HEK293 (cell line): ENCODE data around the gene SNN.

ENCODE experiments used
- CTCF ChIA-PET: fragments of 350-600 bp; formaldehyde crosslinking; extraction: SDS; loops from one replicate; lab custom pipeline; 2021; ENCODE audit warnings: antibody characterized with exemption; lab: Yijun Ruan, JAX
- POLR2A ChIA-PET: fragments of 300-600 bp; formaldehyde crosslinking; extraction: SDS; loops from one replicate; lab custom pipeline; 2020; ENCODE audit warnings: antibody characterized with exemption, inconsistent platforms; lab: Yijun Ruan, JAX
- H3K27ac ChIP-seq: fragments of 200-500 bp; sonication (Bioruptor generic); 2 replicates; pipeline ENCODE4 v1.5.1; 2014; ENCODE audit warnings: low read depth, low read length, control low read depth, inconsistent platforms; ENCODE audit errors: extremely low read depth
- H3K36me3 ChIP-seq, 2 experiments: fragments of 200-500 bp in 1 of 2; sonication (Bioruptor generic) in 1 of 2; 1 replicate in 1 of 2; 2 replicates in 1 of 2; pipeline ENCODE4 v1.5.1; 2014 to 2017; ENCODE audit warnings: inconsistent platforms in 2 of 2, low read length in 2 of 2; ENCODE audit not compliant: control insufficient read depth in 2 of 2, insufficient read depth in 1 of 2
- H3K4me1 ChIP-seq: fragments of 200-500 bp; sonication (Bioruptor generic); 2 replicates; pipeline ENCODE4 v1.5.1; 2014; ENCODE audit warnings: mild to moderate bottlenecking, low read length, inconsistent platforms; ENCODE audit not compliant: control insufficient read depth, insufficient read depth
- H3K4me3 ChIP-seq: 2 replicates; pipeline ENCODE4 v1.5.1; 2011; ENCODE audit warnings: low read depth, mild to moderate bottlenecking, control low read depth, low read length, moderate library complexity
- H3K9me3 ChIP-seq: fragments of 200-500 bp; sonication (Bioruptor generic); 2 replicates; pipeline ENCODE4 v1.5.1; 2014; ENCODE audit warnings: low read depth, low read length, inconsistent platforms; ENCODE audit not compliant: control insufficient read depth, insufficient read depth
- BCL11A ChIP-seq: fragments of 450-650 bp; formaldehyde crosslinking; IDR thresholded peaks from 2 replicates; pipeline ENCODE4 v1.5.1; 2016; ENCODE audit warnings: low read depth, missing biosample characterization, missing genetic modification characterization
- EGR2 ChIP-seq: fragments of 450-650 bp; formaldehyde crosslinking; IDR thresholded peaks from 2 replicates; pipeline ENCODE4 v1.5.1; 2016; ENCODE audit warnings: low read depth, missing biosample characterization, missing genetic modification characterization
- GLIS1 ChIP-seq: fragments of 450-650 bp; formaldehyde crosslinking; IDR thresholded peaks from 2 replicates; pipeline ENCODE4 v1.5.1; 2016; ENCODE audit warnings: missing biosample characterization, missing genetic modification characterization
- KLF16 ChIP-seq: fragments of 450-650 bp; formaldehyde crosslinking; IDR thresholded peaks from 2 replicates; pipeline ENCODE4 v1.5.1; 2017; ENCODE audit warnings: missing biosample characterization, missing genetic modification characterization
- SALL2 ChIP-seq: fragments of 450-650 bp; formaldehyde crosslinking; IDR thresholded peaks from 2 replicates; pipeline ENCODE4 v1.5.0; 2017; ENCODE audit warnings: missing biosample characterization, mild to moderate bottlenecking, missing genetic modification characterization, borderline replicate concordance
- SP3 ChIP-seq: fragments of 450-650 bp; formaldehyde crosslinking; IDR thresholded peaks from 2 replicates; pipeline ENCODE4 v1.5.1; 2016; ENCODE audit warnings: missing biosample characterization, missing genetic modification characterization
- WT1 ChIP-seq: fragments of 450-650 bp; formaldehyde crosslinking; IDR thresholded peaks from 2 replicates; pipeline ENCODE4 v1.5.1; 2016; ENCODE audit warnings: missing biosample characterization, missing genetic modification characterization
- ZBTB17 ChIP-seq: fragments of 450-650 bp; formaldehyde crosslinking; IDR thresholded peaks from 2 replicates; pipeline ENCODE4 v1.5.1; 2016; ENCODE audit warnings: missing biosample characterization, missing genetic modification characterization
- ZBTB21 ChIP-seq: fragments of 450-650 bp; formaldehyde crosslinking; IDR thresholded peaks from 2 replicates; pipeline ENCODE4 v1.5.1; 2017; ENCODE audit warnings: missing biosample characterization, missing genetic modification characterization
- ZEB2 ChIP-seq: fragments of 450-650 bp; formaldehyde crosslinking; IDR thresholded peaks from 2 replicates; pipeline ENCODE4 v1.5.1; 2016; ENCODE audit warnings: missing biosample characterization, missing genetic modification characterization
- ZFP3 ChIP-seq: fragments of 450-650 bp; formaldehyde crosslinking; IDR thresholded peaks from 2 replicates; pipeline ENCODE4 v1.5.1; 2016; ENCODE audit warnings: low read depth, missing biosample characterization, missing genetic modification characterization
- ZFP41 ChIP-seq: fragments of 450-650 bp; formaldehyde crosslinking; IDR thresholded peaks from 2 replicates; pipeline ENCODE4 v1.5.1; 2016; ENCODE audit warnings: missing biosample characterization, missing genetic modification characterization, borderline replicate concordance
- ZFP69B ChIP-seq: fragments of 450-650 bp; formaldehyde crosslinking; IDR thresholded peaks from 2 replicates; pipeline ENCODE4 v1.5.1; 2016; ENCODE audit warnings: missing biosample characterization, missing genetic modification characterization
- ZIC2 ChIP-seq: fragments of 450-650 bp; formaldehyde crosslinking; IDR thresholded peaks from 2 replicates; pipeline ENCODE4 v1.5.1; 2016; ENCODE audit warnings: missing biosample characterization, missing genetic modification characterization
- ZNF10 ChIP-seq: fragments of 450-650 bp; formaldehyde crosslinking; IDR thresholded peaks from 2 replicates; pipeline ENCODE4 v1.5.1; 2017; ENCODE audit warnings: missing biosample characterization, missing genetic modification characterization
- ZNF169 ChIP-seq: fragments of 450-650 bp; formaldehyde crosslinking; IDR thresholded peaks from 2 replicates; pipeline ENCODE4 v1.5.1; 2016; ENCODE audit warnings: missing biosample characterization, missing genetic modification characterization
- ZNF266 ChIP-seq: fragments of 450-650 bp; formaldehyde crosslinking; IDR thresholded peaks from 2 replicates; pipeline ENCODE4 v1.5.1; 2016; ENCODE audit warnings: missing biosample characterization, missing genetic modification characterization, low read depth
- ZNF341 ChIP-seq: fragments of 450-650 bp; formaldehyde crosslinking; IDR thresholded peaks from 2 replicates; pipeline ENCODE4; 2016; ENCODE audit warnings: low read depth, missing biosample characterization, missing genetic modification characterization
- ZNF366 ChIP-seq: fragments of 450-650 bp; formaldehyde crosslinking; conservative IDR thresholded peaks from 2 replicates; pipeline ENCODE4 v1.5.1; 2016; ENCODE audit warnings: missing biosample characterization, missing genetic modification characterization
- ZNF600 ChIP-seq: fragments of 450-650 bp; formaldehyde crosslinking; IDR thresholded peaks from 2 replicates; pipeline ENCODE4 v1.5.1; 2016; ENCODE audit warnings: missing biosample characterization, missing genetic modification characterization
- ZNF654 ChIP-seq: fragments of 450-650 bp; formaldehyde crosslinking; IDR thresholded peaks from 2 replicates; pipeline ENCODE4 v1.5.1; 2016; ENCODE audit warnings: low read depth, missing biosample characterization, missing genetic modification characterization
- ZNF792 ChIP-seq: fragments of 450-650 bp; formaldehyde crosslinking; IDR thresholded peaks from 2 replicates; pipeline ENCODE4 v1.5.1; 2016; ENCODE audit warnings: missing biosample characterization, missing genetic modification characterization
- ZSCAN16 ChIP-seq: fragments of 450-650 bp; formaldehyde crosslinking; IDR thresholded peaks from 2 replicates; pipeline ENCODE4 v1.5.1; 2016; ENCODE audit warnings: missing biosample characterization, missing genetic modification characterization
- TF ChIP-seq, protein P1 (sequence below): fragments of 450-650 bp; formaldehyde crosslinking; IDR thresholded peaks from 2 replicates; pipeline ENCODE4 v1.5.1; 2016; ENCODE audit warnings: missing biosample characterization, missing genetic modification characterization
- TF ChIP-seq, protein P2 (sequence below): fragments of 450-650 bp; formaldehyde crosslinking; IDR thresholded peaks from 2 replicates; pipeline ENCODE4 v1.5.1; 2016; ENCODE audit warnings: missing biosample characterization, missing genetic modification characterization
- TF ChIP-seq, protein P3 (sequence below): fragments of 450-650 bp; formaldehyde crosslinking; IDR thresholded peaks from 2 replicates; pipeline ENCODE4 v1.5.1; 2016; ENCODE audit warnings: missing biosample characterization, missing genetic modification characterization, borderline replicate concordance

Gene SNN

DNA sequence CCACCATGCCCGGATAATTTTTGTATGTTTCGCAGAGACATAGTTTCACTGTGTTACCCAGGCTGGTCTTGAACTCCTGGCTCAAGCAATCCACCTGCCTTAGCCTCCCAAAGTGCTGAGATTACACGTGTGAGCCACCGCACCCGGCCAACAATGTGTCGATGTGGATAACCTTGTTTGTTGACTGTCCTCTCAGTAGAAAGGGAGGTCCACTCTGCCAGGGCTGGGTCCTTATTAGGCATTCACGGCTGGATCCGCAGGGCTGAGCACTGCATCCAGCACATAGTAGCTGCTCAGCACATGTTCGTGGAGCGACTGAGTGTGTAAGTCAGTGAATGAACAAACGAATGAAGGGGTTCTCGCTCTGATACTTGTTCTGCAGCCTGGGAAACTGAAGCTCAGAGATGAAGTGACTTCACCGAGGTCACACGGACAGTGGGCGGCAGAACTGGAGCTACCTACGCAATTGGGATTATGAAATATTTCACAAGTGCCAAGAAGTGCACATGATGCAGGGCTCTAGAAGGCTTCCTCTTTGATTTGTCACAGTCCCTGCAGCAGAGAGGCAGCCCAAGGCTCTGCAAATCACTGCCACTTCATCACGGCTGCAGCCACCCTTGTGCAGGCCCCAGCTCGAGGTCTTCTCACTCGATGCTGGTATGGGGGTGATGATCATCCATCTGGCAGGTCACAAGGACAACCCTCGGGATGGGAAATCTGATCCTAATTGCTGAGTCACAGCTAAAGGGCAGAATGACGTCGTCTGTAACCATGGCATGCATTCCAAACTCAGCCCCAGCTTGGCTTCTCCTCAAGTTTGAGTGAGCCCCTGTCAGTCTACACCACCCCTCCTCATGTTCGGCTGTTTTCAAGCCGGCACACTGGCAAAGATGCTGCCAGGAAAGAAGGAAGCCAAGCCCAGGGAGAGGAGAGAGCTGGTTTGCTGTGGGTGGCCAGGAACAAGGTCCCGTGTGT lies 28.0 kb upstream of the SNN start (continued):
- TF ChIP-seq EGR2 (tag by site-specific recombination) (peak; percentile 86), ZFP3 (tag by site-specific recombination) (no peak), ZNF266 (tag by site-specific recombination) (no peak)

DNA sequence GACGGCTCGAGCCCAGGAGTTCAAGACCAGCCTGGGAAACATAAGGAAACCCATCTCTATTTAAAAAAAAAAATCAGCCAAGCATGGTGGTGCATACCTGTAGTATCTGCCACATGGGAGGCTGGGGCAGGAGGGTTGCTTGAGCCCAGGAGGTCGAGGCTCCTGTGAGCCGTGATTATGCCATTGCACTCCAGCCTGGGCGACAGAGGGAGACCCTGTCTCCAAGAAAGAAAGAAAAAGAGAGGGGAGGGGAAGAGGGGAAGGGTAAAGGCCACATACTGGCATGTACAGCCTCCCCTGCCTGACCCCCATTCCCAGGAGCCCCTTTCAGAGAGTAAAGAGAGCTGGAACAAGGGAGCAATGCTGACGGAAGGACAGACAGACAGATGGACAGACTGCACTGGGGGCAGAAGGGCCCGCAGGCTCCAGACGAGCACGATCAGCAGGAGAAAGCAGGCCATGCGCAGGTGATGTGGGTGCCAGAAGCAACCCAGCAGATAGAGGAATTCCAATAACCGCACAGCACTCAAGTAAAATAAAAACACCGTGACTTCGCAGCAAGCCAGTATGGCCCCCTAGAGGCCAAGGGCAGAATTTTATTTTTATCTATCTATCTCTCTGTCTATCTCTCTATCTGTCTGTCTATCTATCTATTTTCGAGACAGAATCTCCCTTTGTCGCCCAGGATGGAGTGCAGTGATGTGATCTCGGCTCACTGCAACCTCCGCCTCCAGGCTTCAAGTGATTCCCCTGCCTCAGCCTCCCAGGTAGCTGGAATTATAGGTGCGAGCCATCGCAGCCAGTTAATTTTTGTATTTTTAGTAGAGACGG lies 27.1 kb upstream of the SNN start:
- H3K4me3 ChIP-seq = no peak overlapping the region
- H3K36me3 ChIP-seq = no peaks in the 10 kb centered on the region
- H3K9me3 ChIP-seq = no peaks in the 10 kb centered on the region
- H3K27ac ChIP-seq = no peak overlapping the region
- CTCF ChIA-PET = interaction anchor here (0.6 to 3.6 kb wide), 15 partner anchors 8 to 677 kb away, joined by 3 to 25 read pairs (median 4); no protein-coding TSS in a partner anchor
- H3K4me1 ChIP-seq = 0 out of 2 replicates have a peak, but pooled peaks cover 2% of the 10 kb centered on the region
- POLR2A ChIA-PET = no interaction called here
- TF ChIP-seq, protein P1, sequence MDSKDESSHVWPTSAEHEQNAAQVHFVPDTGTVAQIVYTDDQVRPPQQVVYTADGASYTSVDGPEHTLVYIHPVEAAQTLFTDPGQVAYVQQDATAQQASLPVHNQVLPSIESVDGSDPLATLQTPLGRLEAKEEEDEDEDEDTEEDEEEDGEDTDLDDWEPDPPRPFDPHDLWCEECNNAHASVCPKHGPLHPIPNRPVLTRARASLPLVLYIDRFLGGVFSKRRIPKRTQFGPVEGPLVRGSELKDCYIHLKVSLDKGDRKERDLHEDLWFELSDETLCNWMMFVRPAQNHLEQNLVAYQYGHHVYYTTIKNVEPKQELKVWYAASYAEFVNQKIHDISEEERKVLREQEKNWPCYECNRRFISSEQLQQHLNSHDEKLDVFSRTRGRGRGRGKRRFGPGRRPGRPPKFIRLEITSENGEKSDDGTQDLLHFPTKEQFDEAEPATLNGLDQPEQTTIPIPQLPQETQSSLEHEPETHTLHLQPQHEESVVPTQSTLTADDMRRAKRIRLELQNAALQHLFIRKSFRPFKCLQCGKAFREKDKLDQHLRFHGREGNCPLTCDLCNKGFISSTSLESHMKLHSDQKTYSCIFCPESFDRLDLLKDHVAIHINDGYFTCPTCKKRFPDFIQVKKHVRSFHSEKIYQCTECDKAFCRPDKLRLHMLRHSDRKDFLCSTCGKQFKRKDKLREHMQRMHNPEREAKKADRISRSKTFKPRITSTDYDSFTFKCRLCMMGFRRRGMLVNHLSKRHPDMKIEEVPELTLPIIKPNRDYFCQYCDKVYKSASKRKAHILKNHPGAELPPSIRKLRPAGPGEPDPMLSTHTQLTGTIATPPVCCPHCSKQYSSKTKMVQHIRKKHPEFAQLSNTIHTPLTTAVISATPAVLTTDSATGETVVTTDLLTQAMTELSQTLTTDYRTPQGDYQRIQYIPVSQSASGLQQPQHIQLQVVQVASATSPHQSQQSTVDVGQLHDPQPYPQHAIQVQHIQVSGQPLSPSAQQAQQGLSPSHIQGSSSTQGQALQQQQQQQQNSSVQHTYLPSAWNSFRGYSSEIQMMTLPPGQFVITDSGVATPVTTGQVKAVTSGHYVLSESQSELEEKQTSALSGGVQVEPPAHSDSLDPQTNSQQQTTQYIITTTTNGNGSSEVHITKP (tag by site-specific recombination) = no peak
- TF ChIP-seq, protein P2, sequence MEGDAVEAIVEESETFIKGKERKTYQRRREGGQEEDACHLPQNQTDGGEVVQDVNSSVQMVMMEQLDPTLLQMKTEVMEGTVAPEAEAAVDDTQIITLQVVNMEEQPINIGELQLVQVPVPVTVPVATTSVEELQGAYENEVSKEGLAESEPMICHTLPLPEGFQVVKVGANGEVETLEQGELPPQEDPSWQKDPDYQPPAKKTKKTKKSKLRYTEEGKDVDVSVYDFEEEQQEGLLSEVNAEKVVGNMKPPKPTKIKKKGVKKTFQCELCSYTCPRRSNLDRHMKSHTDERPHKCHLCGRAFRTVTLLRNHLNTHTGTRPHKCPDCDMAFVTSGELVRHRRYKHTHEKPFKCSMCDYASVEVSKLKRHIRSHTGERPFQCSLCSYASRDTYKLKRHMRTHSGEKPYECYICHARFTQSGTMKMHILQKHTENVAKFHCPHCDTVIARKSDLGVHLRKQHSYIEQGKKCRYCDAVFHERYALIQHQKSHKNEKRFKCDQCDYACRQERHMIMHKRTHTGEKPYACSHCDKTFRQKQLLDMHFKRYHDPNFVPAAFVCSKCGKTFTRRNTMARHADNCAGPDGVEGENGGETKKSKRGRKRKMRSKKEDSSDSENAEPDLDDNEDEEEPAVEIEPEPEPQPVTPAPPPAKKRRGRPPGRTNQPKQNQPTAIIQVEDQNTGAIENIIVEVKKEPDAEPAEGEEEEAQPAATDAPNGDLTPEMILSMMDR (tag by site-specific recombination) = peak; percentile 58
- no peak for TF ChIP-seq ZNF600 (tag by site-specific recombination)
- TF ChIP-seq ZNF792 (tag by site-specific recombination) = no peak
- TF ChIP-seq ZSCAN16 (tag by site-specific recombination) = no peak
- TF ChIP-seq ZIC2 (tag by site-specific recombination) = no peak
- no peak for TF ChIP-seq GLIS1 (tag by site-specific recombination)
- TF ChIP-seq ZNF169 (tag by site-specific recombination) = no peak
- no peak for TF ChIP-seq ZNF341 (tag by site-specific recombination)
- TF ChIP-seq BCL11A (tag by site-specific recombination) = no peak
- TF ChIP-seq EGR2 (tag by site-specific recombination) = no peak
- no peak for TF ChIP-seq ZBTB21 (tag by site-specific recombination)
- peak; percentile 34 for TF ChIP-seq ZNF654 (tag by site-specific recombination)
- TF ChIP-seq ZNF10 = 0 out of 2 replicates have a peak, but pooled peaks have one; percentile 16
- peak; percentile 90 for TF ChIP-seq ZNF366 (tag by site-specific recombination)
- no peak for TF ChIP-seq SP3 (tag by site-specific recombination)
- TF ChIP-seq ZFP41 = no peak
- no peak for TF ChIP-seq ZFP69B (tag by site-specific recombination)
- 0 out of 2 replicates have a peak, but pooled peaks have one; percentile 9 for TF ChIP-seq ZEB2 (tag by site-specific recombination)
- TF ChIP-seq, protein P3, sequence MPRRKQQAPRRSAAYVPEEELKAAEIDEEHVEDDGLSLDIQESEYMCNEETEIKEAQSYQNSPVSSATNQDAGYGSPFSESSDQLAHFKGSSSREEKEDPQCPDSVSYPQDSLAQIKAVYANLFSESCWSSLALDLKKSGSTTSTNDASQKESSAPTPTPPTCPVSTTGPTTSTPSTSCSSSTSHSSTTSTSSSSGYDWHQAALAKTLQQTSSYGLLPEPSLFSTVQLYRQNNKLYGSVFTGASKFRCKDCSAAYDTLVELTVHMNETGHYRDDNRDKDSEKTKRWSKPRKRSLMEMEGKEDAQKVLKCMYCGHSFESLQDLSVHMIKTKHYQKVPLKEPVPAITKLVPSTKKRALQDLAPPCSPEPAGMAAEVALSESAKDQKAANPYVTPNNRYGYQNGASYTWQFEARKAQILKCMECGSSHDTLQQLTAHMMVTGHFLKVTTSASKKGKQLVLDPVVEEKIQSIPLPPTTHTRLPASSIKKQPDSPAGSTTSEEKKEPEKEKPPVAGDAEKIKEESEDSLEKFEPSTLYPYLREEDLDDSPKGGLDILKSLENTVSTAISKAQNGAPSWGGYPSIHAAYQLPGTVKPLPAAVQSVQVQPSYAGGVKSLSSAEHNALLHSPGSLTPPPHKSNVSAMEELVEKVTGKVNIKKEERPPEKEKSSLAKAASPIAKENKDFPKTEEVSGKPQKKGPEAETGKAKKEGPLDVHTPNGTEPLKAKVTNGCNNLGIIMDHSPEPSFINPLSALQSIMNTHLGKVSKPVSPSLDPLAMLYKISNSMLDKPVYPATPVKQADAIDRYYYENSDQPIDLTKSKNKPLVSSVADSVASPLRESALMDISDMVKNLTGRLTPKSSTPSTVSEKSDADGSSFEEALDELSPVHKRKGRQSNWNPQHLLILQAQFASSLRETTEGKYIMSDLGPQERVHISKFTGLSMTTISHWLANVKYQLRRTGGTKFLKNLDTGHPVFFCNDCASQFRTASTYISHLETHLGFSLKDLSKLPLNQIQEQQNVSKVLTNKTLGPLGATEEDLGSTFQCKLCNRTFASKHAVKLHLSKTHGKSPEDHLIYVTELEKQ (tag by site-specific recombination) = no peak
- no peak for TF ChIP-seq SALL2
- no peak for TF ChIP-seq KLF16
- peak; percentile 50 for TF ChIP-seq ZBTB17 (tag by site-specific recombination)
- TF ChIP-seq WT1 = no peak
